HepG2 (cell line): Measurements from ENCODE around the gene SMCO4. TPM values are rescaled to one million over a fixed set of nuclear protein-coding genes. Genes with fewer than 3 reads are reported as not detected.

Source experiments
- CHD2 ChIP-seq: IDR thresholded peaks from 2 replicates; pipeline ENCODE4 v1.6.1; 2011; ENCODE audit warnings: low read depth, low read length, improper control_type of control experiment
- FOXC1 ChIP-seq: sonication (generic); formaldehyde crosslinking; IDR thresholded peaks from 2 replicates; pipeline ENCODE4 v1.8.0; 2022; ENCODE audit warnings: mild to moderate bottlenecking, missing genetic modification reagents, borderline replicate concordance
- SMAD1 ChIP-seq: sonication (generic); formaldehyde crosslinking; IDR thresholded peaks from 2 replicates; pipeline ENCODE4 v1.4.0; 2020; ENCODE audit warnings: missing genetic modification reagents, low read depth, mild to moderate bottlenecking, borderline replicate concordance
- ZBTB40 ChIP-seq, 2 experiments: fragments of 450-650 bp in 1 of 2; sonication (generic) in 1 of 2; formaldehyde crosslinking in 1 of 2; IDR thresholded peaks; 2 replicates each; pipeline versions ENCODE4 v1.6.1 to v1.8.0; 2016 to 2022; ENCODE audit warnings: antibody characterized with exemption in 1 of 2, mild to moderate bottlenecking in 1 of 2, missing genetic modification reagents in 1 of 2
- polyA plus RNA-seq, 8 experiments: library from polyadenylated mRNA; depleted of rRNA in 3 of 8; stranded (reverse) in 7 of 8; unstranded in 1 of 8; fragments of >200 nt; fragmentation: Illumina TruSeq in 4 of 8; extraction: Trizol in 4 of 8; gene quantifications; 2 replicates each; pipeline versions ENCODE4 v1.2.1 to v1.2.3, GENCODE V29; 2011 to 2016; ENCODE audit warnings: low read depth in 4 of 8, missing spikeins in 1 of 8, mixed read lengths in 1 of 8; ENCODE audit not compliant: insufficient read depth in 1 of 8
- total RNA-seq, 5 experiments: library from RNA; depleted of rRNA; stranded (reverse); fragments of >200 nt; fragmentation: Illumina TruSeq; extraction: Trizol; gene quantifications; 2 replicates each; pipeline ENCODE4 v1.2.3, GENCODE V29; 2016; ENCODE audit warnings: low read depth in 1 of 5

SMCO4 gene
- total and polyA plus RNA-seq, 2 of the 13 experiments (the other 11 are each of a cell fraction or from before 2014, with no cell fraction given) = 10.6 to 28.5 TPM

GRCh38 chr11:93480756-93481155 is 62.4 kb downstream of the SMCO4 start (continued):
- TF ChIP-seq ZBTB40 (IDR thresholded peaks at IDR 0.05) (no peak), ZBTB40 (CRISPR knock-in tag; IDR thresholded peaks at IDR 0.05) (no peak), CHD2 (no peak), SMAD1 (CRISPR knock-in tag) (no peak), FOXC1 (CRISPR knock-in tag) (no peak)
